DND-41 (cell line): ENCODE measurements around the gene CNBD2.

Experiments used
- EZH2 ChIP-seq: IDR thresholded peaks from 3 replicates; pipeline ENCODE4 v1.6.1; 2012; ENCODE audit warnings: borderline replicate concordance, low read depth, mild to moderate bottlenecking, moderate library complexity, low read length, inconsistent platforms; ENCODE audit not compliant: severe bottlenecking
- TF ChIP-seq, protein P1 (sequence below): IDR thresholded peaks from 2 replicates; pipeline ENCODE4 v1.5.1; 2012; ENCODE audit warnings: borderline replicate concordance, low read length, moderate library complexity, mild to moderate bottlenecking; ENCODE audit not compliant: poor library complexity, severe bottlenecking; ENCODE audit errors: extremely low read depth

DNA sequence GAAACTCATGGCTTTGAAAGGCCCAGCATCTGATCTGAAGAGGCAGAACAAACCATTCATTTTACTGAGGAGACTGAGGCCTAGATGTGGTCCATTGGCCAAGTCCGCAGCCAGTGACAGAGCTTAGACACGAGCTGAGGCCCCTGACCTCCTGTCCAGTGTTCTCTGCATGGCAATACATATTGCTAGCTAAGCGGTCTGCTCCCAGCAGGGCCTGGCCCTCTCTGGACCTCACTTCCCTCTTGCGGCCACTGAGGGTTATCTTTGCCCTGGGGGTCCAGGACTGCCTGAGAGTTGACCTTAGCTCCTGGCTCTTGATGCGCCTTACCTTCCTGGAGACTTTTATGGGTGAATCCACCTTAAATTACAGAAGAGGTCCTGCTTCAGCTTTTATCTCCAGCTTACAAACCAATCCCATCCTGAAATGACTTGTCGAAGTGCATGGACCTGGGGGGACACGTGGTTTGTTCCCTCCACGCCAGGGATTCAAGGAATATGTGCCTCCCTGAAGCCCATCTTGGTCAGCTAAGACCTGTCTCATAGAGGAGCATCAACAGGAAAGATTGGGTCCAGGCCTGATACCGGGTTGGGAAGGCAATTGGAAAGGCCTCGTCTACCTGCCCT, 75.6 kb downstream of the CNBD2 start:
- TF ChIP-seq, protein P1, sequence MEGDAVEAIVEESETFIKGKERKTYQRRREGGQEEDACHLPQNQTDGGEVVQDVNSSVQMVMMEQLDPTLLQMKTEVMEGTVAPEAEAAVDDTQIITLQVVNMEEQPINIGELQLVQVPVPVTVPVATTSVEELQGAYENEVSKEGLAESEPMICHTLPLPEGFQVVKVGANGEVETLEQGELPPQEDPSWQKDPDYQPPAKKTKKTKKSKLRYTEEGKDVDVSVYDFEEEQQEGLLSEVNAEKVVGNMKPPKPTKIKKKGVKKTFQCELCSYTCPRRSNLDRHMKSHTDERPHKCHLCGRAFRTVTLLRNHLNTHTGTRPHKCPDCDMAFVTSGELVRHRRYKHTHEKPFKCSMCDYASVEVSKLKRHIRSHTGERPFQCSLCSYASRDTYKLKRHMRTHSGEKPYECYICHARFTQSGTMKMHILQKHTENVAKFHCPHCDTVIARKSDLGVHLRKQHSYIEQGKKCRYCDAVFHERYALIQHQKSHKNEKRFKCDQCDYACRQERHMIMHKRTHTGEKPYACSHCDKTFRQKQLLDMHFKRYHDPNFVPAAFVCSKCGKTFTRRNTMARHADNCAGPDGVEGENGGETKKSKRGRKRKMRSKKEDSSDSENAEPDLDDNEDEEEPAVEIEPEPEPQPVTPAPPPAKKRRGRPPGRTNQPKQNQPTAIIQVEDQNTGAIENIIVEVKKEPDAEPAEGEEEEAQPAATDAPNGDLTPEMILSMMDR: no peak
- no peak for TF ChIP-seq EZH2
